NOMO-1 (cell line): ENCODE measurements around the gene MYO15A.

Experiments used
- DNase-seq, 2 experiments: peaks; one replicate each; lab custom pipeline; 2025; ENCODE audit not compliant: unreplicated experiment in 2 of 2; lab: John Stamatoyannopoulos, UW

Gene MYO15A

DNA sequence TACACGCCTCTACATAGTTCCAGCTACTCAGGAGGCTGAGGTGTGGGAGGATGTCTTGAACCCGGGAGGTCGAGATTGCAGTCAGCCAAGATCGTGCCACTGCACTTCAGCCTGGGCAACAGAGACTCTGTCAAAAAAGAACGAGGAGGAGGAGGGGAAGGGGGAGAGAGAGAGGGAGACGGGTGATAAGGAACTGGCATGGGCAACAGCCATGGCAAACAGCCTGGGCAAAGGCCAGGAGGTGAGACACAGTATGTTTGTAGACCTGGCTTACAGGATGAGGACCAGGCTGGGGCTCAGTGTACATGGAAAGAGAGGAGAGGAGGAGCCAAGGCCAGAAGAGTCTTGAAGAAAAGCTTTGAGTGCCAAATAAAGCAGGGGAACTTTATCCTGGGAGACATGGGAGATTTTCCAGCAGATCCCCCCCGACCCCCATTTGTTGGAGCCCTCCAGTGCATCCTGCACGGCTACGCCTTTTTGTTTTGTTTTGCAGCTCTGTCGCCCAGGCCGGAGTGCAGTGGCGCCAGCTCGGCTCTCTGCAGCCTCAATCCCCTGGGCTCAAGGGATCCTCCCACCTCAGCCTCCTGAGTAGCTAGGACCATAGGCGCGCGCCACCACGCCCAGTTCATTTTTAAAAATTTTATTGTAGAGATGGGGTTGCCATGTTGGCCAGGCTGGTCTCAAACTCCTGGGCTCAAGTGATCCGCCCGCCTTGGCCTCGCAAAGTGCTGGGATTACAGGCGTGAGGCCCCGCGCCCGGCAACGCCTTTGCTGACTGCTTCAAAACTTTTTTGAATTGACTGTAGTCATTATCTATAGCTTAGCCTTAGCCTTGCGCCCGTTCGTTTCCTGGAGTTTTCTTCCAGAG is 73.8 kb downstream of the MYO15A start:
- peak; percentile 9 to 55 for DNase-seq

DNA sequence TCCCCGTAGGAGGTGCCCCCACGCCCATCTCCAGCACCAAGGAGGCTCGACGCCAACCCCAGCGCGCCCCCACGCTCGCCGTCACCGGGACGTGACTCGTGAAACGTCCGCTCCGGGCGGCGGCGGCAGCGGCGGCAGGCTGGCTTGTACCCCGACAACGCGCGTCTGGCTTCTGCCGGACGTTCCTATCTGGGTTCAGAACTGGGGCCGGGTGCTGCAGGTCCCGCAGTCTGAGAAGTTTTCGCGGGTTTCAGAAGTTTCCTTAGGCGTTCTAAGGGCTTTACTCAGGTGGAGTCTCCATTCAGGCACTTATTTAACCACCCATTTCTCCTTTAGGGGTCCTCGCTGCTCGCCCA is 74.4 kb downstream of the MYO15A start:
- peak; percentile 85 to 86 for DNase-seq

GRCh38 chr17:18183334-18184142 is 75.0 kb downstream of the MYO15A start, which contains the start of gene ALKBH5:
Gene ALKBH5, plus strand, starts transcription at chr17:18183828. Its CDS starts 416 bp downstream, at chr17:18184244.
- DNase-seq: peak; percentile 99

- peak; percentile 15 to 25 for DNase-seq
These were observed 75.8 kb downstream of the MYO15A start for GRCh38 chr17:18184143-18185031.

GRCh38 chr17:18185391-18185790 is 76.8 kb downstream of the MYO15A start:
- DNase-seq: no peak

DNA sequence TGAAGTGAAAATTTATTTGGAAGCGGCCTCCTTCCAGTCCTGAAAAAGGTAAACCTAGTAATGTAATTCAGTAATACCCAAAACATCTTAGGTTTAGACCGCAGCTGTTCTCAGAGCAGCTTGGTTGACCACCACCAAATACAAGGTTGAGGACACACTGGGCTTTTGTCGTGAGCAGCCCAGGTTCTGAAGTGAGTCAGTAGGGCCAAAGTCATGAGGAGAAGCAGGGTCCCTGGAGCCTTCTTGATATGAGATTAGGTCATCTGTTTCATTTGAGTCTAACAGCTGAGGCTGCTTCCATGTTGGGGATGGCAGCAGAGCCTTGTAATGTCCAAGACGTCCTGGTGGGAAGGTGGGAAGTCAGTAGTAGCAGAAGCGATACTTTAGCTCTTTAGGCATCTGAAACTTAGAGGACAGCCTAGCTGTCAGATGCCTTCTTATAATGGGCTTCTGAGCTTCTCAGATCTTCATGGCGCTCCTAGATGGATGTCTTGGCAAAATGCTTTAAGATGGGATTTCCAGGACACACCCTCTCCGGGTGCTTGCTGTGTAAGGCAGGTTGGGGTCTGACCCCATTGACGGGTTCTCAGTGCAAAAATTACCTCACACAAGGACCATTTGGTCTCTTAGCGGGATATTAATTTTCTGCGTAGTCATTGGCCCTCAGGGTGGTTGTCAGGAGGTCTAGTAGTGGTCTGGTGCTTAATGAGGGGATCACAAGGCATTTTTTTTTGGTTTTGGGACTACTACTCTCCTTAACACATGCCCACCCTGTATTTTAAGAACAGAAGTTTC is 77.5 kb downstream of the MYO15A start:
- DNase-seq: no peak

GRCh38 chr17:18186627-18186982 is 78.0 kb downstream of the MYO15A start:
- no peak for DNase-seq

DNA sequence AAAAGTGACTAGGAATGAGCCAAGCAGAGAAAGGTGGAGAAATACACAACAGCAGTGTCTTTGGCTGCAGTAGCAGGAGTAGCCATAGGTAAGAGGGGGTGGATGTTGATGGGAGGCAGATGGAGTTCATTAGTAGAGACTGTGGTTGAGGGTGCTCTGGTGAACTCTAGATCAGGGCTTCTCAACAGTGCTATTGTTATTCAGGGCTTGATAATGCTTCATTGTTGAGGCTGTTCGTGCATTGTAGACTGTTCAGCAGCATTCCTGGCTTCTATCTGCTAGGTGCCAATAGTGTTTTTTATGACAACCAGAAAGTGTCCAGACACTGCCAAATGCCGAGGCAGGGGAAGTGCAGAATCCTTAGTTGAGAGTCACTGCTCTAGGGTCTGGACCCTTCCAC is 78.7 kb downstream of the MYO15A start:
- DNase-seq: no peak

DNA sequence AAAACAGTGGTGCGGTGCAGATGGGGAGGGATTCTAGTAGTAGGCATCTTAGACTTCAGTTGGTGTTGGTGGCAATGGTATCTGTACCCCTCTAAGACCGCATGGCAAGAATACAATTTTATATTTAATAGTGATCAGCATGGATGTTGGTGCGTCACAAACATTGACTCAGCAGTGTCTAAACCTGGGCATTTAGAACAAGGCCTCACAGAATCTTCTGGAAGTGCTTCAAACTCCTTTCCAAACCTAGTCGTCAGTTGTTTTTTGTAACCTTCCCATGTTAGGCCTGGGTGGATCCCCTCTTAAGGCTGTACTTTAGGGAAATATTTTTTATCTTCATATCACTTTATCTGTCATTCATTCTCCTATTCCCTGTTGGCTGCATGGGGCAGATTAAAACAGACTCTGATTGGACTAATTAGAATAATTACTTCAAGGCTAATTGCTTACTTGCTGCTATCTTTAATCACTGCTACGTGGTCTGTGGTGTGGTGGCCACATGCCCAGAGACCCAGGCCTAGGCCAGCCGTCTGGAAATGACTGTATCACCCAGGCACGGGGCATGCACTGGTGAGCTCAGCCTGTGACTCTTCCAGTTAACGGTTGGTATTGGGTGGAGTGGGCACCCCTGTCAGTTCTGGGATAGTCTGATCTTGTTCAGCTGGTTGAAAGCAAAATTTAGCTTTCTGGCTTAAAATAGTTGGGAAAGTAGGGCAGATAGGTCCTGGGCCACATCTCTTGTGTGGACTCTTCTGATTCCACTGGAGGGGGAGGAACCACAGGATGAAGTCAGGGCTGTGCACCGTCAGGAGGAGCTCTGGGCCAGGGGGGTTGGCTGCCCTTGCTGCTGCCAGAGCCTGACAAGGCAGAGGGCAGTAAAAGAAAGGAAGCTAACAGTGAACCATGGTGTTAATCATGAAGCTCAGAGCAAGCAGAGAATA is 79.5 kb downstream of the MYO15A start:
- DNase-seq: no peak

GRCh38 chr17:18190628-18191235 is 82.2 kb downstream of the MYO15A start:
- DNase-seq: no peak

- DNase-seq: no peak
These were observed 82.7 kb downstream of the MYO15A start for GRCh38 chr17:18191236-18191667.

DNA sequence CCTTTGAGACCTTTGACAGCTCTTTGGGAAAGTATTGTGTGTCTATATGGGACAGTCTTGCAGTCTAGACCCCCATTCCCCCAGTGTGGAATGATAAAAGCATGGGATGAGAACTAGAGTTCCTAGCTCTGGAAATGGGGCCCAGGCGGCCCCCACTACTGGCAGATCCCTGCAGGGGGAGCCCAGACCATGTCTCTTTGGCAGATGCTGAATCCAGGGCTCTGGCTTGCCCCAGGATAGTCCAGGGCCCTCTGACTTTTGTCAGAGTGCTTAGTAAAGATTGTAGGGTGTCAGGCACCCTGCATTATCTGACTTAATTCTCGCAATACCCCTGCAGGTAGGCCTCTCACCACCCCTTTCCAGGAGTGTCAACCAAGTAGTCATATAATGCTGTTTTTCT is 83.4 kb downstream of the MYO15A start:
- no peak for DNase-seq

GRCh38 chr17:18194394-18194793 is 85.8 kb downstream of the MYO15A start:
- no peak for DNase-seq

- DNase-seq: no peak
These were observed 86.2 kb downstream of the MYO15A start for GRCh38 chr17:18194804-18195203.

DNA sequence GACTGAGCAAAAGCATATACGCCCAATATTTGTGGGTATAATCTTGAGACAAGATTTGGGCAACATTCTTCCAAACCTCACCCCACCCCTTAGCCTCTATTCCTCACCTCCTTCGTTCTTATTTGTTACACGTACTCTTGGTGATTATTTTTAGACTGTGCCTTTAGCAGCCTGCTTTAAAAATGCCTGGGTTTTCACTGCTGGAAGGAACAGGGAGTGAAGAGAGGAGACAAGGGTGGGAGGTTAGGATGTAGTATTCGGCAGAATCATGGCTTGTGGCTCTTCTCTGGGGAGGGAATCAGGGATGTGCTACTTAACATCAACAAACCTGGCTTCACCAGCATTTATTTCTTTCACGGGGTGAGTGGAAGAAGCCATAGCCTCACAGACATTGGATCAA is 86.7 kb downstream of the MYO15A start:
- no peak for DNase-seq

GRCh38 chr17:18197535-18198194 is 89.1 kb downstream of the MYO15A start:
- DNase-seq: no peak

DNA sequence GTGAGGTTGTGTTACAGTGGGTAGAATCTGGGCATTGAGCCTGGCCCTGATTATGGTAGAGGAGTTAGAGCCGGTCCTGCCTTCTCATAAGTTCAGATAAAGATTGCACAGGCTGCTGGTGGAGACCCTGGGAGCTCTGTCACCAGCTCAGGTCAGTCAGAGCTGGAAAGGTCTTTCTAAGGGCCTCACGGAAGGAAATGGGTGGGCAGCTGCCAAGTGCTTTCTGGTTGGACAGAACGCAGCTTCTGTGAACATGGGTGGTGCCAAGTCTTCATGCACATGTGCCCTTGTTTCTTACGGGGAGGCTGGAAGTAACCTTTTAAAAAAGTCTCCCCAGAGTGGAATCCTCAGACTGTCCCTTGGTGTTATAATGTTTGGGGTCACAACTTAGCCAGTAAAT is 90.0 kb downstream of the MYO15A start:
- DNase-seq: no peak

DNA sequence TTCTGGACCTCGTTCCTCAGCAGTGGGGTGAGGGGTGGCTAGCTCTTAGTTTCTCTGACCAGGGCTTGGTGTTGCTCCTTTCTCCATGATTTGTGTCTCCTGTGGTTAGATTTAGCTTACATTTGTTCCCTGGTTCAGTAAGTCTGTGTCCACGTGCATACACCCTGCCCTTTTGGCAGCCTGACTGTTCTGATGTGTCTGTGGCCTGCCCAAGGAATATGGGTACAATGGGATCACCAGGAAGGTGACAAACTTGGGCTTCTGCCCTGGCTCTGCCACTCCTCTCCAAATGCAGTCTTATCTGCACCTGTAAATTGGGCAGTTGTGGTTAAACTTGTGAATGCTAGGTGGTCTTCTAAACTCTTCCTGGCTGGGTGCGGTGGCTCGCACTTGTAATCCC is 92.6 kb downstream of the MYO15A start:
- no peak for DNase-seq
